Muscle of leg (tissue), 11 donors: Measurements from ENCODE around the gene PDPN. TPM values are rescaled to one million over a fixed set of nuclear protein-coding genes. Genes with fewer than 3 reads are reported as not detected.

Experiments used
- DNase-seq: peaks from one replicate; pipeline ENCODE4 v3.0.0; 2013
- H3K27ac ChIP-seq: one replicate; pipeline ENCODE4 v1.5.1; 2013; ENCODE audit warnings: mild to moderate bottlenecking, low read length, control low read depth
- H3K27me3 ChIP-seq: one replicate; pipeline ENCODE4 v1.6.1; 2013; ENCODE audit warnings: low read length; ENCODE audit not compliant: control insufficient read depth, insufficient read depth
- H3K36me3 ChIP-seq: one replicate; pipeline ENCODE4 v1.6.1; 2013; ENCODE audit warnings: low read length; ENCODE audit not compliant: control insufficient read depth, insufficient read depth
- H3K4me1 ChIP-seq: one replicate; pipeline ENCODE4 v1.6.1; 2013; ENCODE audit warnings: low read length; ENCODE audit not compliant: control insufficient read depth, insufficient read depth
- H3K4me3 ChIP-seq: one replicate; pipeline ENCODE4 v1.5.1; 2013; ENCODE audit warnings: low read length, control low read depth
- H3K9me3 ChIP-seq: replicated peaks from 2 replicates; pipeline ENCODE4 v1.6.1; 2013; ENCODE audit warnings: low read depth, low read length; ENCODE audit not compliant: control insufficient read depth
- WGBS: methylation state at CpG from one replicate; pipeline ENCODE4 v1.1.5; 2013; ENCODE audit warnings: missing lambda C conversion rate; ENCODE audit not compliant: insufficient coverage; 5-methylcytosine and 5-hydroxymethylcytosine counted together
- polyA plus RNA-seq, 8 donors: library from polyadenylated mRNA; unstranded; fragments of 120-200 nt; gene quantifications; one replicate each; pipeline versions ENCODE4 v1.2.1 to v1.2.3, GENCODE V29; 2013; ENCODE audit warnings: inconsistent platforms in 1 of 8, low replicate concordance in 1 of 8; ENCODE audit not compliant: insufficient read length in 8 of 8, insufficient read depth in 1 of 8
- total RNA-seq: library from RNA; stranded (reverse); fragments of 120-200 nt; gene quantifications from one replicate; pipeline ENCODE4 v1.2.4, GENCODE V29; 2013

PDPN gene
- total and polyA plus RNA-seq, 9 donors, result 14.5 to 52.2 (median 41.2) TPM

GRCh38 chr1:13604721-13605120 is 21.1 kb downstream of the PDPN start:
- no peak overlapping the region for H3K4me3 ChIP-seq
- 86% methylated on average over 1 of the region's 3 CpGs for WGBS

GRCh38 chr1:13605159-13605558 is 21.5 kb downstream of the PDPN start:
- peak overlapping the region; percentile 2 for H3K27ac ChIP-seq
- peak; percentile 91 for DNase-seq
- no peaks in the 10 kb centered on the region for H3K9me3 ChIP-seq
- WGBS, result no CpG with 5 or more reads among the region's 1 CpG
- H3K27me3 ChIP-seq, result no peaks in the 10 kb centered on the region
- peaks cover 8% of the 10 kb centered on the region for H3K4me1 ChIP-seq
- H3K36me3 ChIP-seq, result peaks cover 5% of the 10 kb centered on the region
- no peak overlapping the region for H3K4me3 ChIP-seq

More at GRCh38 chr1:13604721-13605120, 21.1 kb downstream of the PDPN start:
- no peak for DNase-seq
- peaks cover 12% of the 10 kb centered on the region for H3K4me1 ChIP-seq
- no peaks in the 10 kb centered on the region for H3K27me3 ChIP-seq
- no peaks in the 10 kb centered on the region for H3K9me3 ChIP-seq
- H3K36me3 ChIP-seq, result peaks cover 5% of the 10 kb centered on the region
- peak overlapping the region; percentile 2 for H3K27ac ChIP-seq

GRCh38 chr1:13607002-13607401 is 23.4 kb downstream of the PDPN start:
- Histone ChIP-seq H3K36me3 (peaks cover 11% of the 10 kb centered on the region), H3K4me1 (no peaks in the 10 kb centered on the region), H3K4me3 (no peak overlapping the region), H3K27me3 (no peaks in the 10 kb centered on the region), H3K27ac (no peak overlapping the region), H3K9me3 (no peaks in the 10 kb centered on the region)
- 76% methylated on average over 5 of the region's 8 CpGs for WGBS
- DNase-seq, result peak; percentile 34

- WGBS, result 62% methylated on average over 4 of the region's 5 CpGs
- H3K36me3 ChIP-seq, result peaks cover 20% of the 10 kb centered on the region
- H3K4me1 ChIP-seq, result peaks cover 2% of the 10 kb centered on the region
- no peaks in the 10 kb centered on the region for H3K9me3 ChIP-seq
- H3K27ac ChIP-seq, result no peak overlapping the region
- no peaks in the 10 kb centered on the region for H3K27me3 ChIP-seq
- no peak overlapping the region for H3K4me3 ChIP-seq
- DNase-seq, result no peak
These were observed 32.6 kb downstream of the PDPN start for GRCh38 chr1:13616234-13616633.

GRCh38 chr1:13617108-13617507 is 33.5 kb downstream of the PDPN start:
- Histone ChIP-seq H3K4me1 (peaks cover 2% of the 10 kb centered on the region), H3K36me3 (peaks cover 20% of the 10 kb centered on the region), H3K27me3 (no peaks in the 10 kb centered on the region), H3K27ac (no peak overlapping the region), H3K4me3 (no peak overlapping the region), H3K9me3 (no peaks in the 10 kb centered on the region)
- DNase-seq, result no peak
- WGBS, result no CpG with 5 or more reads among the region's 4 CpGs

GRCh38 chr1:13617773-13618172 is 34.1 kb downstream of the PDPN start:
- Histone ChIP-seq H3K4me3 (no peak overlapping the region), H3K27me3 (no peaks in the 10 kb centered on the region), H3K9me3 (no peaks in the 10 kb centered on the region), H3K36me3 (peaks cover 20% of the 10 kb centered on the region), H3K4me1 (peaks cover 2% of the 10 kb centered on the region), H3K27ac (no peak overlapping the region)
- no peak for DNase-seq
- WGBS, result no CpG with 5 or more reads among the region's 1 CpG

GRCh38 chr1:13618483-13618882 is 34.9 kb downstream of the PDPN start:
- peaks cover 2% of the 10 kb centered on the region for H3K4me1 ChIP-seq
- no peaks in the 10 kb centered on the region for H3K9me3 ChIP-seq
- no peak overlapping the region for H3K4me3 ChIP-seq
- H3K27me3 ChIP-seq, result no peaks in the 10 kb centered on the region
- H3K27ac ChIP-seq, result no peak overlapping the region
- WGBS, result 98% methylated on average over 5 of the region's 11 CpGs
- H3K36me3 ChIP-seq, result peaks cover 20% of the 10 kb centered on the region
- no peak for DNase-seq

GRCh38 chr1:13619909-13620308 is 36.3 kb downstream of the PDPN start:
- no peaks in the 10 kb centered on the region for H3K27me3 ChIP-seq
- peaks cover 2% of the 10 kb centered on the region for H3K4me1 ChIP-seq
- peaks cover 12% of the 10 kb centered on the region for H3K36me3 ChIP-seq
- no peak overlapping the region for H3K27ac ChIP-seq
- no peaks in the 10 kb centered on the region for H3K9me3 ChIP-seq
- DNase-seq, result peak; percentile 44
- WGBS, result 54% methylated on average over 8 of the region's 8 CpGs
- H3K4me3 ChIP-seq, result no peak overlapping the region

GRCh38 chr1:13620825-13621224 is 37.2 kb downstream of the PDPN start:
- Histone ChIP-seq H3K27me3 (no peaks in the 10 kb centered on the region), H3K4me1 (peaks cover 2% of the 10 kb centered on the region), H3K36me3 (peaks cover 7% of the 10 kb centered on the region), H3K9me3 (no peaks in the 10 kb centered on the region), H3K4me3 (no peak overlapping the region), H3K27ac (no peak overlapping the region)
- WGBS, result 86% methylated on average over 3 of the region's 5 CpGs
- no peak for DNase-seq

- no peaks in the 10 kb centered on the region for H3K4me1 ChIP-seq
- no peaks in the 10 kb centered on the region for H3K36me3 ChIP-seq
- H3K27me3 ChIP-seq, result no peaks in the 10 kb centered on the region
- no peak for DNase-seq
- H3K4me3 ChIP-seq, result no peak overlapping the region
- no peaks in the 10 kb centered on the region for H3K9me3 ChIP-seq
- 95% methylated on average over 4 of the region's 4 CpGs for WGBS
- no peak overlapping the region for H3K27ac ChIP-seq
These were observed 38.8 kb downstream of the PDPN start for GRCh38 chr1:13622446-13622845.

- H3K27ac ChIP-seq, result no peak overlapping the region
- DNase-seq, result no peak
- no peaks in the 10 kb centered on the region for H3K9me3 ChIP-seq
- no peak overlapping the region for H3K4me3 ChIP-seq
- 86% methylated on average over 3 of the region's 9 CpGs for WGBS
- H3K4me1 ChIP-seq, result no peaks in the 10 kb centered on the region
- H3K27me3 ChIP-seq, result no peaks in the 10 kb centered on the region
- H3K36me3 ChIP-seq, result no peaks in the 10 kb centered on the region
These were observed 39.5 kb downstream of the PDPN start for GRCh38 chr1:13623021-13623637.
